NCI-H510A (cell line): ENCODE measurements around the gene HK3.

Experiments used
- DNase-seq: peaks from one replicate; lab custom pipeline; 2025; lab: John Stamatoyannopoulos, UW

Gene HK3

DNA sequence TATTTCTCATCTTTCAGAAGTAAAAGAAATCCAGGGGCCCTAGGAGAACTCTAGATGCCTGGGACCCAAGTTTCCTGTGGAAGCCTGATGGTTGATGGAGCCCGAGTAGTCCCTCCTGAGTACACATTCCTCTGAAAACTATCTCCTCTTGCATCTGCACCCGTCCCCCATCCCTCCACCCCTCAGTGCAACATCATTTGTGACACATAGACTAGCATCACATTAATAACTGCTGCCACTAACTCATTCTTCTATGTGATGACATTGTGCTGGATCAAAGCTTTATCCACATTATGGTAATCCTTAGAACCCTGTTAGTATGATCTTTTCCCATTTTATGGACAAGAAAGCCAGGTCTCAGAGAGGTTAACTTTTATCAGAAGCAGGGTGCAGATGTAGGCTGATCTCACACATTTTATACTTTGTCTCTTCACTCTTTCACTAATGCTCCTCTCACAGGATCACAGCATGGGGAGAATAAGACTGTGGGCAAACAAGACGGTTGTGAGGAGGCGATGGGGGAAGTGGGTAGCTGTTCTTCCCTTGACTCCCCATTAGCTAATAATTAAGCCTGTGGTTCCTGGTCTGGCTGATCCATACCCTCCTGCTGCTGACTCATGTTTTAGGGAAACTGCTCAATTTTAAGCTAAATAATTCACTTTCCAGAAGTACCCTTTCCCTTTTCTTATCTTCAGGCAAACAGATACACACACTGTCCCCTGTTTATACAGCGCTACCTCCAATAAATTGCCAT is 3.9 kb upstream of the HK3 start:
- no peak for DNase-seq

DNA sequence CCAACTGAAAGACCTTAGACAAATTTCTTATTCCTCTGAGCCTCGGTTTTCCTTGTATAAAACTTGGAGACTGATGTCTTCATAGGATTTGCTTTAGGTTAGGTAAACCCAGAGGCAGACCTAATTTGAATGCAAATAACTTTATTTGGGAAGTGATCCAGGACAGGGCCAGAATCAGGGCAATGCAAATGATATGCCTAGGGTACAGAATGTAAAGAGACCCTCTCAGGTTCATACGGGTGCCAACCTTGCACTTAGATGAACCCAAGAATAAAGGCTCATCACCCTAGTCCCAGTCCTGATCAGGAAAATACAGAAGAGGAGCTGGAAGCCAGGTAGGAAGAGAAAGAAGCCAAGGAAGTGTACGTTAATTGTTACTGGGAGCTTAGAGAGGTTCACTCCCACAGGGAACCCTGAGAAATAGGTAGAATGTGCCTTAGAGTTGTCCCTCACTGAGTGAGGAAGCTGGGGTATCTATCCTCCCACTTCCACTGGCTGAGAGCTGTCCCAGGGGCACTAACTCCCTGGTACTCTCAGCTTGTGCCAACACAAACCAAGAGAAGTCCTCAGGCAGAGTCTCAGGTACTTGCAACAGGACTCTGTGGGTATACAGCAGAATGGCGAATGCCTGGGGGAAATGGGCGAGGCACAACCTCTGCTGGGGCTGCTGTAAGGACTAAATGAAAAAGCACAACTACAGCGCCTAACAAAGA is 3.1 kb upstream of the HK3 start:
- no peak for DNase-seq

DNA sequence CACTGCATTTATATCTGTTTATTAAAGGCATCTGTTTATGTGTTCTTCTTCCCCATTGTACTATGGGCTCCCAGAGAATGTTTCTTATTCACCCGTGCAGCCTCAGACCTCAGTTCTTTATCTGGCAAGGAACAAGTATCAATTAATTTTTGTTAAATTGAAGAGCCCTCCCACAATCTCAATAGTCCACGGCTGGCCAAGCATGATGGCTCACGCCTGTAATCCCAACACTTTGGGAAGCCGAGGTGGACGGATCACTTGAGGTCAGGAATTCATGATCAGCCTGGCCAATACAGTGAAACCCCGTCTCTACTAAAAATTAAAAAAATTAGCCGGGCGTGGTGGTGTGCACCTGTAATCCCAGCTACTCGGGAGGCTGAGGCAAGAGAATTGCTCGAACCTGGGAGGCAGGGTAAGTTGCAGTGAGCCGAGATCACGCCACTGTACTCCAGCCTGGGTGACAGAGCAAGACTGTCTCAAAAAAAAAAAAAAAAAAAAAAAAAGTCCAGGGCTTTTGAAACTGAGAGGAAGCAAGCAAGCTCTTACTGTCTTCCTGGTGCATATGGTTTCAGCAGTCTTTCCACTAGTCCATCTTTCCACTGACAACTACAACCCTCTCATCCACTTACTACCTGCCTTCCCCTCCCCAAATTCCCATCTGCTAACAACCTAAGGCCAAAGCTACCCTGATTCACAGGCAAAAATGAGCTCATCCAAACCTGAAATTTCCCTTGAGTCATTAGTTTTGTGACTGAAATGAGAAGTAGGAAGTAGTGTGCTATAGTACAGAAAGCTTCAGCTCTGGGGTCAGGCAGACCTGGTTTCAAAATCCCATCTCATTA is 2.3 kb upstream of the HK3 start:
- no peak for DNase-seq

DNA sequence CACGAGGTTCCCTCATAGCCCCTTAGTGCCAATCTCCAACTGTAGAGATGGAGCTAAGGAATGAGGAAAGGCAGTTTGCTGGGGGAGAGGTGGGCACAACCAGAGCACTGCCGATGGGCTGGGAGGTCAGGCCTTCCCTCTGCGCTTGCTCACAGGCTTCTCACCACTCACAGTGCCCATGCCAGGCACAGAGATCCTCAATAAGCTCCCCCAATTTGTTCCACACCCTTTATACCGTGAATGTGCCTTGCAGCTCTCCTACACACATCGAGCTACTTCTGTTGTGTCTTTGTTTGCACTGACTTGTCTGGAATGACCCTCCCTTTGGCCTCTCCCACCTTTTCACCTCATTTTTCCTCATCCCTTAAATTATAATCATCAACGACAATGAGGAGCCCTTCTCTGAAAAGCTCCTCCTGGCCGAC is 1.6 kb upstream of the HK3 start:
- no peak for DNase-seq

DNA sequence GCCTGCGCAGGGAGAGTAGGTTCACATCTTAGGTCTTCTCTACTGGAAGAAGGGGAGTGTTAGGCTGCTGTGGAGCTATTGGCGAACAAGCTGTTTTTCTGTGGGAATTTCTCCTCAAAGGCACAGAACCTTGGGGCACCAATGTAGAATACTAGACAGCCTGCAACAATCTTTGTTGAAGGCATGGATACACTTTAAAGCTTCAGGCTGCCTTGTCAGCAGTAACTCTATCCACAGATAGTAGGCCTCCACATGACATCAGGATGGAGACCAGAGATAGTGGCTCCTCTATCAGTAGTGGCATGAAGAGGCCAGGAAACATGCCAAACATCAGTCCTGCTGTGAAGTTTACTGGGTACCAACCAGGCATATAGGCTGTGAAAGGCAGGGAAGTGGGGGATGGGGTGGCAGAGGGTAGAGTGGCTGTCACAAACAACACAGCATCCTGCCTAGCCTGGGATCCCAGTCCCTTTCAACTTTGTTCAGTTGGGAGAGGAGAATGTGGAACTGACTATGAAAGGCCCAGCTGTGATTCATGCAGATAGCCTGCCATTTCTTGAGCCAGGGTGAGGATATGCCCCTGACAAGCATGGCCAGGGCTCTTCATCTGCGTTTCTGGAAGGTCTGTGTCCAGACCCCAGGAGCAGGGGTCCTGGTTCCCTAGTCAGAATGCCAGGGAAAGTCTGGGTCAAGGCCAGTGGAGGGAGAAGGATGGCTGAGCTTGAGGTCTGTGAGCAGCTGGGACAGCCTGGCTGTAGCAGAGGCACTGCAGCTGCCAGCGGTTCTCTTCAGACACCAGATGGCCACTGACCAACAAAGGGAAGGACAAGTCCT is 1.0 kb upstream of the HK3 start:
- DNase-seq, result no peak

DNA sequence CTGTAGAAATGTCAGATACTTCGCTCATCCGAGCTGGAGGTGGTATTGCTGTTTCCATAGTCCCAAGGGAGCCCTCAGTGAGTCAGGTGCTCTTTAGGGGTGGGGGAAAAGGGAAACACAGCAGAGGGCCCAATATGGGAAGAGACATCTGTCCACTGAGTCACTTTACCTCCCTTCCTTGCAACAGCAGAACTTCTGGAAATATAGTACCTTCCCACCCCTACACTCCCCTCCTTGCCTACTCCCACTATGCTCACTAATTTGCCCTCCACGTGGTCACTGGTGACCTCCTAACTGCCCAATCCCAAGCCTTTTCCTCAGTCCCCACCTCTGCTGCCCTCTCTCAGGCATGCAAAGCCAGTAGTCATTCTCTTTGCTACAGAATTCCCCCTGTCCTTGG is 1.9 kb downstream of the HK3 start:
- no peak for DNase-seq

DNA sequence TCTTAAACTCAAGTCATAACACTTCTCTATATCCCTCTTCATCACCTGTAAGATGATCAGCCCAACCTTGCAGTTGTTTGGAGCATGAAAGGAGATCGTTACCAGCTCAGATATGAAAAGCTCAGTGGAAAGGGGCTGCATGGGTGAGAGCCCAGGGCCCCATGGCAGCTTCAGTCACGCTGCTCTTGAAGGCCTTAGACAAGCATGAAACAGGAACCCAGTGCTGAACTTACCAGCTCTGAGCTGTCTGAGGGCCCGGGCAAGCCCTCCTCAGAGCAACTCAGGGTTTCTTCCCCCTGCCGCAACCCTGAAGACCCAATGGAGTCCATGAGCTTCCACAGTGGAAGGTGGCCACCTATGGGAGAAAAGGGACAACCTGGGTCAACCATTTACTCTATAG is 3.3 kb downstream of the HK3 start:
- DNase-seq, result no peak

DNA sequence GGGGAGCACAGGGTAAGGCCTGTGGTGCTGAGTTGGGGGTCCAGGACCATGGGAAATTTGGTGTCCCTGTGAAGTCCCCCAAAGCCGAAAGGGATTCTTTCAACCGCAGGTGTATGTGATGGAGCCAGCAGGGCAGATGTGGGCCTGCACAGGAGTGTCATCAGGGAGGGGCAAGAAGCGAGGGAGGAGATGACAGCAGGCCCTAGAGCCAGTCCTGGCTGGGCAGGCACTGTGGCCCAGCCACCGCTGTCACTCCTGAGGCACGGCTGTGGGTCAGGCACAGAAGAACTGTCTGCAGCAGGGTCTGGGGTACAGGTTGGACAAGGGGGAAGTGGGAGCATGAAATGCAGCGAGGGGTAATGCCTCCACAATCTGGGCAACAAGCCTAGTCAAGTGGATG is 4.8 kb downstream of the HK3 start:
- no peak for DNase-seq

DNA sequence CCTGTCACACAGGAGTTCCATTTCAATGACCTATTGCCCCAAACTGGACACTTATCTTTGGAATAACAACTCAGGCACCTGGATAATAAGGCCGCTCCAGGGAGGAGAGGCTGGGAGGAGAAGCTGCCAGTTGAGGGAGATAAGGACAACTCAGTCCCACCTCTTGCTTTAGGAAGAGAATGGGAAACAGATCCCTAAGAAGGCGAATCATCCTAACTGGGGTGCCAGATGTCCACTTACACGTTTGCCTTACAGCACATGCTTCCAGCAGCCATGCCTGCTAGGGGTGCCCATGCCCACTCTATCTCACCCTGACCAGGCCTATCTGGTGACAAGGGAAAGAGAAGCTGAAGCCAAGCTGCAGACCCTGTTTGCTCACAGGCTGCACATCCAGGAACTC is 6.5 kb downstream of the HK3 start:
- no peak for DNase-seq

DNA sequence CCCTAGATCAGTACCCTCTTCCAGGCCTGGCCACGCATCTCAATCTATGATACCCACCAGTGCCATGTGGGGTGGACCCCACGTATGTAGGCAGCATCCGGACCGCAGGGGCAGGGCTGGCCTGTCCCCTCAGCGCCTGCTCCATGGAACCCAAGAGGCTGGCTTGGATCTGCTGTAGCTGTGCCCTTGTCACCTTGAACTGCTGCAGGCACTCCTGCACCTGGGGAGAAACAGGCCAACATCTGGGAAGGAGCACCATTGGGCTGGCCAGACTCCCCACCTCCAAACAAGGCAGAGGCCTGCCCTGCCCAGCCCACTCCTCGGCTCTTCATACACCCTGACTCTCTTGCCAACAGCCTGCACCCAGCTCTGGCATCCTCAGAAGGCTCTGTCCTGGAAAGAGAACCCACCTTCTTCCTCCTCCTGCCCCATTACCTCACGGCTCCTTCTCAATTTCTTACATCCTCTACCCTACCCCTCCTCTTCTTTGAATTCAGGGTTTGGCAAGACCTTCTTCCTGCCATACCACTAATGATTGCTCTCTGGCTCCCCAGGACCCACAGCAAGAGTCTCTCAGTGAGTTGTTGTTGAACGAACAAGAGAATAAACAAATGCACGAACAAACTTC is 7.7 kb downstream of the HK3 start:
- DNase-seq, result no peak

DNA sequence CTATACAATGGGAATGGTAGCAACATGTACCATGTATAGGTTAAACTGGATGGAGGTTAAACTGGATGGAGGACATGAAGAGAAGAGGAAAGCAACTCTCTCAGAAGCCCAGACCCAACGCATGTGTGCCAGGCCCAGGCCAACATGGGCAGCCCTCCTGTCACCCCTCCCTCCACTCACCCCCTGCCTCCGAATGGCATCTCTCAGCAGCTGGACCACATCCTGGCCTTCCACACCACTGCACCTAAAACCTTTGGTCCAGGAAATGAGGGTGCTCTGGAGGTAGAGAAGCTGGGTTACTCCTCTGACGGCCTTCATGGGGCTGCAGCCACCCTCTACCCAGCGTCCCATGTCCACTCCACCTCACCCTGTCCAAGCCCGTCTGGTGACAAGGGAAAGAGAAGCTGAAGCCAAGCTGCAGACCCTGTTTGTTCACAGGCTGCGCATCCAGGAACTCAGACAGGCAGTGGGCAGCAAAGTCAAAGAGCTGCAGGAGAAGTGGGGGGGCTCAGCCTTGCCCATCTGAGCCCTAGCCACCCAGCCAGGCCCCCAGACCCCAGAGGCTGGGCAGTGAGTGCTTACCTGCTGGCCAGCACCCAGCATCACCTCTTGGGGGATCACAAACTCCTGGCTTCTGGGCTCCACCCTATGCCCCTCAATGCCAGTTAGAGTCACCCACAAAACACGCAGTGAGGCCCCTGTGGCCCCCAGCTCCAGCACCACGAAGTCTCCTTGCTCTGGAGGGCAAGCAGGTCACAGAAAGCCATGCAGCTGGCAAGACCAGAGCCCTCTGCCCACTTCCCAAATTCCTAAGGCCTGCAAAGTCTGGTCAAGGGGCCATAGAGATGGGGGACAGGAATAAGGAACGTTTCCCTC is 8.5 kb downstream of the HK3 start:
- no peak for DNase-seq

DNA sequence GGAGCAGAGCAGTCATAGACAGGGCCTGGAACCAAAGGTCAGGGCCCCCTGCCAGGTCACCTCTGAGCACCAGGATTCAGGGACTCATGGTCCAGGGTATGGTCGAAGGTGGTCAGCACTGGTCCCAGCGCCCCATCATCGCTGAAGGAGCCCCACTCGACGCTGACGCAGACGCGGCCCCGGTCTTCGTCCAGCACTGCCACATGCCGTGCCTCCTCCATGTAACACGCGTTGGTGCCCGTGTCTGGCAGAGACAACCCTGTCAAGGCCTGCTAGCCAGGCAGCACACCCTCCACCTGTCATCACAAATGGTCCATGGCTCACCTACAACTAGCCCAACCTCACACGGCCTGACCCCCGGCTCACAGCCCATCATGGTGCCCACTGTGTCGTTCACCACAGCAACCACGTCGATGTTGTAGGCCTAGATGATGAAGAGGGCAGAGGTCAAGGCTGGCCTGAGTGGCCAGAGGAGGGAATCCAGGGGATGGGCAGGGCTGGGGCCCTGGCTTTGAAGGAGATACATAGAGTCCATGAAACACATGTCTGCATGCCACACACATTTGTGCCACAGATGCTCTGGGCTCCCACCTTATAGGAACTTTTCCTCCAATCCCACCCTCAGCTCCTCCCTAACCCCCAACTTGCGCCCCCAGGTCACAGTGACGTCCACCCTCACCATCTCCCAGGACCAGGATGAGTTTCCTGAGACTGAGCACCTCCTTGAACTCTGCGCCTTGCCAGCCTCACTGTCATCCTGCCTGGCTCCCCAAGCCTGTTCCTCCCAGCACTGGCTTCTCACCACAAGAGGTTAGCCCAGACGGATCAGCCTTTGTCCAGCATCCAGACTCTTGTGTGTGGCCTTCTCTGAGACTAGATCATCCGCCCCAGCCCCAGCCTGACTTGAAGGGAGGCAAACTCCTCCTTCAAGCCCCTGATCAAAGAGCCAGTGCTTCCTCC is 9.5 kb downstream of the HK3 start:
- DNase-seq, result no peak

DNA sequence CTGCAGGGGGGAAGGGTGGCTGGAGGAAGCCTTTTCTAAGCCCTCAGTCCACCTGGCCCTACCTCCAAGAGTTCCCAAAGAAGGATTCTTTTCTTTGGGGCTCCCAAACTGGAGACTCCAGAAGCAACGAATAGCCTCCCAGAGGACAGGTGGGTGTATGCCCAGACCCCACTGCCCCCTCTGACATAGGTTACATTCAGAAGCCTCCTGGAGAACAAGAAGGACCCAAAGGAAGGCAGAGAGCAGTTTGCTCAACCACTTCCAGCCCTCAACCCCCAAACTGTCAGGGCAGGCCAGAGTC is 10.3 kb downstream of the HK3 start:
- DNase-seq, result no peak

DNA sequence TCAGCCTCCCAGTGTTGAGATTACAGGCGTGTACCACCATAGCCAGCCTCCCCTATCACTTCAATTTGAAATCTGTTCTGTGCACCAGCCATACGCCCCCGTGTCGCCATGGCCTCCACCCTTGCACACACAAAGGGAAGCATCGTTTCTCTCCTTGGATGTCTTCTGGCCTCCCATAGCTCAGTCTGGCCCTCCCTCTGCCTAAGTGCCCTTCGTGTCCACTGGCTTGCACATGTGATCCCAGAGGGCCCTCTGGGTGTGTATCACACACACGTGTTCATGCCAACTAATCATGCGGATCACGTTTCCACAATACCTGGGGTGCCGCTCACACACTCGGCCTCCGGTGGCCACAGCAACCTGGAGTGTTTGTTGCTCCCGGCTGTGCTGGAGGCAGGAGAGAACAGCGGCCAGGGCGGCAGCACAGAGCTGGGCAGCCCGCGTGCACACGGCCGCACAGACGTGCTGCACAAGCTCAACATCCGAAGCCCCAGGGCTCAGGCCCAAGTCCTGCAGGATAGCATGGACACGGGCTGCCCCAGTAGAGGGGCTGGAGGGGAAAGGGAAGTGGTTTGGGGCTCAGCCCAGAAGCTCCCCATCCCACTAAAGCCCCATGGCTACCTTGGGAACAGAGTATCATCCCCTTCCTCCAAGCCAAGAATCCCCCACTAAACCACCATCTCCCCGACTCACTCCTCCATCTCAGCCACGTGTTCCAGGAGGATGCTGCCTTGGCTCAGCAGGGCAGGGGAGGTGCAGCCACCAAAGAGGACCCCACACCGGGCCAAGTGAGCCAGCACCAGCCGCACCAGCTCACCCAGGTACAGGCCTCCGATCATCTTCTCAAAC is 10.9 kb downstream of the HK3 start:
- DNase-seq, result no peak

DNA sequence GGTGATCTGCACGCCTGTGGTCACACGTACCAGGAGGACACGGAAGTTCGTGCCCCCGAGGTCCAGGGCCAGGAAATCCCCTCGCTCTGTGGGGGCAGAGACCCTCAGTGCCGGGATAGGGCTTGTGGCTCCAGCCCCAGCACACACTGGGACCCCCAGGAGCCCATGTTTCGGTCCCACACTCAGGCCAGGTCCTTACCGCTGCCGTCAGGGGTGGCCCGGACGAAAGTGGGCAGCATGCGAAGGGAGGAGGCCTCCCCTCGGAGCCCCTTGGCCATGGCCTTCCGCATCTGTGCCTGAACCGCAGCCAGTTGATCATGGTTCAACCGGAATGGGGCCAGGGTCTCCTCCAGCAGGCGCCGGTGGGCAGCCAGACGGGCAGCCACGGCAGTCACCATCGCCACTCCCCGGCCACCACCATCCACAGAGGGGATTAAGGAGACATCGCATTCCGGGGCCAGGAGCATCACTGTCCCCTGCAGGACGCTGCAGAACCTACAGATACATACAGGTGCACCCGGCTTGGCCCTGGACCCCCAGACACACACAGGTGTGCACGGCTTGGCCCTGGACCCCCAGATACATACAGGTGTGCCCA is 11.8 kb downstream of the HK3 start:
- no peak for DNase-seq

DNA sequence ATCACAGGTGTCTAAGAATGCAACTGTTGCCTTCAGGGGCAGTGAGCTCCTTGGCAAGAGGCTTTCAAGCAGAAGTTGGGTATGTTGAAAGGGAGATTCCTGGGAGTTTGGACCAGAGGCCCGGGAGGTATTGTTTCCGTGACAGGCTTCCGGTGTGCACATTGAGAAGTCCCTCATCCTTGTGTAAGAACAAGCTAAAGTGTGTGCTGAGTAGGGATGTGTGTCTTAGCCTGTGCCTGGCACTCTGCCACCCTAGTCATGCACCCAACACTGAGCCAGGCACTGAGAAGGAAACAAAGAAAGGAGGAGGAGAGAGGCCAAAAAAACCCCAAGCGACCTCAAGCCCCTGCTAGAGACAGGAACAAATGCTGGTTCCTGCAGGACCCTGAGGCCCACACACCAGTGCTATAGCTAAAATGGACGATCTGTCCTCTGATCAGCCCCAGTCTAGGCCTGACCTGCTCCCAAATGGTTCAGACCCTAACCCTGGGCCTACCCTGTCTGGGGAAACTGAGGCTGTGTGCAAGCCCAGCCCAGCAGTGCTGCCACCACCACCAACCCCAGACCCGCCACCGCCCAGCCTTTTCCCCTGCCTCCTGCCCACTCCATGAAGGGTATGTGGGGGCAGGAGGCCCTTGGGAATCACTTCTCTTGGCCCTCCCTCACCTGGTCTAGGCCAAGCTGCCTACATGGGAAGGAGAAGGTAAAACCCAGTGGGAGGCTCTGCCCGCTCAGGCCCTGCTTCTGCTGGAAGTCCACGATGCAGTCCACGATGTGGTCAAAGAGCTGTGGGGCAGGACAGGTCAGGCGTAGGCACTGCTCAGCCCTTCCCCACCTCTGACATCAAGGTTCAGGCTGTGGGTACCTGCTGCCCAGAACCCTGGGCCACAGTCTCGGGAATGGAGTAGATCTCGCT is 12.6 kb downstream of the HK3 start:
- DNase-seq, result no peak

DNA sequence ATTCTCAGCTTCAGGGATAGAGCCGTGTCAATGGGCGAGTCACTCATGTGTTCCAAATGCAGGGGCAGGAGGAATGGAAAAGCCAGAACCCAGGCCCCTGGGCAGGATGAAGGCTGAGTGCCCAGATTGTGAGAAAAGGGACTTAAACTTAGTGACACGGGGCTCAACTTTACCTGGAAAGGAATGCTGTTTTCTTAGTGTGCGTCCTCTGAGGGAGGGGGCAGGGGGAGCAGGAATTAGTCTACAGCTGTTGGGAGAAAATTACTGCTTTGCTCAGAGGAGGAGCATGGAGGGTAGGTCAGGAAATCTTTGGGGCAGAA is 14.6 kb downstream of the HK3 start:
- DNase-seq, result no peak
